GM19324 (cell line): Measurements from ENCODE around the gene CHKA.

ENCODE experiments used
- ATAC-seq: cut with Tn5 transposase; IDR thresholded peaks from one replicate; pipeline ENCODE4 v1.9.1; 2021; ENCODE audit warnings: mild to moderate bottlenecking, moderate library complexity; ENCODE audit not compliant: unreplicated experiment, low FRiP score

Gene CHKA

GRCh38 chr11:68007498-68008380 is 113.4 kb downstream of the CHKA start:
- no peak for ATAC-seq

- ATAC-seq, result no peak
These were observed 114.5 kb downstream of the CHKA start for GRCh38 chr11:68006606-68007166.

DNA sequence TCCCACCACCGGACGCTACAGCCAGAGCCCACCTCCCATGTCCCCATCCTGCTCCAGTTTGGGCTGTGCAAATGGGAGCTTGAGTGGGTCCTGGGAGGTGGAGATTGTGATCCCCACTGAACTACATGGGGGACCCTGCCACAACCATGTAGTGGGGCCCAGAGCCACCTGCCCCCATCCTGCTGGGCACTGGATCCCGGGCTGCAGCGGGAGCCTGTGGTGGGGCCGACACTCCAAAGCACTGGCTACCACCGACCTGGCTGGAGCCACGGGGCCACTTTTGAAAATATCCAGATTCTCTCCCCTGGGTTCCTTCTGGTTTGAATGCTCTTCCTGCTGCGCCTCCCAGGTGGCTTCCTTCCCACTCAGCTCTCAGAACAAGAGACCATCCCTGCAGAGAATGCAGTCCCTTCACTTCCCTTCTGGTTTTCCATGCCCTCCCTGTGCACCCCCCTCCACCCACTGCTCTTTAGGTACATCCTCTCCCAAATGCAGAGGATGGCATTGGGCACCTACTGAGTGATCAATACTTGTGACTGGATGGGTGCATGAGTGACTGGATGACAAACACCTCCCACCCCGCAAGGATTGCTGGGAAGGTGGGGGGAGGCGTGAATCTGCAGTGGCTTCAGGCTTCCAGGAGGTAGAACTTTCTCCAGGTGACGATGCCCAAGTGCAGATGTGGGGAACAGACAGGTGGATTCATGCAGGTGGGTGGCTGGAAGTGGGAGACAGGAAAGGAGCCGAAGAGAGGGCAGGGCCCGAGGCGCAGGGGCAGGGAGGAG is 116.4 kb downstream of the CHKA start:
- no peak for ATAC-seq

DNA sequence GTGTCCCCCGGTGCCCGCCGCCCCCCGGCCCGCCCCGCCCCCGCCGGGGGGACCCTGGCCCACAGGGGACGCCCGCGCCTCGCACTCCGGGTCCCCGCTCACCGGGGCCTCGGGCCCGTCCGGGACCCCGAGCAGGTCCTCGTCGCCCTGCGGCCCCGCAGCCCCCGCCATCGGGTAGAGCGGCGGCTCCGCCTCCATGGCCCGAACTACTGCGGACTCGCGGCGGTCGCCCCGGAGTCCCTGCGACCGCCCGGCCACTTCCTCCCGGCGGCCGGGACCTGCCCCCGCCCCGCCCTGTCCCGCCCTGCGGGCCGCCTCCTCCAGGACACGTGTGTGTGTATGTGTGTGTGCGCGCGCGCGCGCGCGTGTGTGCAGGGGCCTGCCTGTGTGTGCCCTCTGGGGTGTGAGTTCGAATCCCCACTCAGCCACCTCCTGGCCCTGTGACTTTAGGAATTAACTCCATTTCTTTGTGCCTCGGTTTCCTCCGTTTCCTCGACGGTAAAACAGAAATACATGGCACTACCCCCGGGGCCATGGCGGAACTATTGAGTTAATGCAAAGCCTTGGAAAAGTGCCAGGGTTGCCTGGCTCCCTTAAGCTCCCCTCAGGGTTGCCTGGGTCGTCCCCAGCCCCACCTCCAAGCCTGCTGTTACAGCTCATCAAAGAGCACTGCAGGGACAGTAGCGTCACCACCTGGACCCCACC is 117.2 kb downstream of the CHKA start, which contains the start of gene UNC93B1:
UNC93B1 (minus strand) TSS at position 252 of the 705 bp plus-strand sequence; CDS start at position 198, 54 bp downstream.
- peak; percentile 65 for ATAC-seq

DNA sequence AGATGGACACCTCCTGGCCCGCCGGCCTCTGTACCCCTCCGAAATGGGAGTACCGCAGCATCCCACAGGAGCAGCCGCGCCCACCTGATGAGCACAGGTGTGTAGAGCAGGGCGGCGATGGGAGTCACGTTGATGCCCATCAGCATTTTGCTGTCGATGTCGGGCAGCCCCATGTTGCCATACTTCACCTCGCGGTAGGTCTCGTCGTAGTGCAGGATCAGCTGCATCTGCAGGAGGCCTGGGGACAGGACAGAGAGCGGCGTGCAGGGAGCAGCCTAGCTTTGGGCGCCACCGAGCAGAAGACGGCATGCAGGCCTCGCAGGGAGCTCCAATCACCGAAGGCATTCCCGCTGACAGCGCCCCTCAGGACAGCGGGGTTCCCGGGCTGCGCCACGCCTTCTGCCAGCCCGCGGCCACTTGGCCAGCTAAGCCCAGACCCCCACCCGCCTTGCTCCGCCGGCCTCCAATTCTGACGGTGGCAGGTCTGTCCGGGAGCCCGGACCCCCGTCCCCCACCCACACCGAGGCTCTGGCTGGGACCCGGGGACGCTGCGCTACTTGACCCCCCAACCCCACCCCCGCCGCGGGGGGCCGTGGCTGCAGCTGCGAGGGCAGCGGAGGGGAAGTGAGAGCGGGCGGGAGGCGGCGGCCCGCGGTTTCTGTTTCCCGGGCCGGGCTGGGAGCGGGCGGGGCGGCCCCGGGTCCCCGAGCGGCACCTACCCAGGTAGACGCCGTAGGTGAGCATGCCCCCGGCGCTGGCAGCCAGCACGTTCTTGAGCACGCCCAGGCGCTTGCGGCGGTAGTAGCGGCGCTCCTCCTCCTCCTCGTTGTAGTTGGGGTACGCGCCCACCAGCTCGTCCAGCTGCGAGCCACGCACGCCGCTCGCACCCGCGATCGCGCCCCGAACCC is 118.0 kb downstream of the CHKA start:
- ATAC-seq, result peak; percentile 52
